T follicular helper cell (primary cell): ENCODE measurements around the gene CBX2.

ENCODE experiments used
- DNase-seq: peaks from one replicate; pipeline ENCODE4 v3.0.0-alpha.2; 2020; ENCODE audit warnings: low read depth

The CBX2 gene

GRCh38 chr17:79812353-79813258 is 34.7 kb downstream of the CBX2 start:
- no peak for DNase-seq

GRCh38 chr17:79813297-79814126 is 35.6 kb downstream of the CBX2 start:
- DNase-seq = no peak

- DNase-seq = no peak
Observed at GRCh38 chr17:79814127-79814973, 36.4 kb downstream of the CBX2 start.

- no peak for DNase-seq
Observed at GRCh38 chr17:79814974-79815835, 37.3 kb downstream of the CBX2 start.

GRCh38 chr17:79815836-79816461 is 38.0 kb downstream of the CBX2 start:
- DNase-seq = no peak

- DNase-seq = no peak
Observed at GRCh38 chr17:79818026-79818758, 40.2 kb downstream of the CBX2 start.

DNA sequence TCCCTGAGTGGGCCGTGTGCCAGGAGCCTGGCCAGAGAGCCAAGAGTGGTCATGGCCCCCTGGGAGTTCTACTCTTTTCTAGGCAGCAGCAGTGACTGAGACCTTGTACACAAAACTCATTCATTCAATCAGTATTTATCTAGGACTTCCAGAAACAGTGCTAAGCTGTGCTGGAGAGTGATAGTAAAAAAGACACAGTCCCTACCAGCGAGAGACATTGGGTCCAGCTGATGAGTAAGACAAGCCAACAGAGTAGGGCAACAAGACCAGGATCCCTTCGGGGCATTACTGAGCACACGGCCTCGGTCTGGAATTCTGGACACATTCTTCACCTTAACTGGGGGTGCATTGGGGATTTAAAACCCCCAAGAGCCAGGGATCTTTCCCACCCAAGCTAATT is 41.1 kb downstream of the CBX2 start:
- no peak for DNase-seq

- no peak for DNase-seq
Observed at GRCh38 chr17:79819534-79820276, 41.8 kb downstream of the CBX2 start.

DNA sequence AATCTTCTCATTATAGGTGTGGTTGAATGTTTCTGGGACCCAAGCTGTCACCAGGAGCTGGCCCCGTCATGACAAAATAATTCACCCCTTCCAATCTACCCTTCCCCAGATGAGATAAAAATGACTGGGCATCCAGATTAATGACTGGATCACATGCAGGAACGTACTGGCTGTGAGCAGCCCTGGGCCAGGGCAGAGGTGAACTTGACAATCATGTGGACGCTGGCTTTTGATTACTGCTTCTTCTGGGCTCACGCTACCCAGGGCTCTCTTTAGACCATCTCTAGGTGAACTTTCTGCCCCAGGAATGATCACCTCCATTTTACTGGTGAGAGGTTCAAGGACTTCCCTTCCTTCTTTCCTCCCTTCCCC is 43.0 kb downstream of the CBX2 start:
- DNase-seq = no peak

DNA sequence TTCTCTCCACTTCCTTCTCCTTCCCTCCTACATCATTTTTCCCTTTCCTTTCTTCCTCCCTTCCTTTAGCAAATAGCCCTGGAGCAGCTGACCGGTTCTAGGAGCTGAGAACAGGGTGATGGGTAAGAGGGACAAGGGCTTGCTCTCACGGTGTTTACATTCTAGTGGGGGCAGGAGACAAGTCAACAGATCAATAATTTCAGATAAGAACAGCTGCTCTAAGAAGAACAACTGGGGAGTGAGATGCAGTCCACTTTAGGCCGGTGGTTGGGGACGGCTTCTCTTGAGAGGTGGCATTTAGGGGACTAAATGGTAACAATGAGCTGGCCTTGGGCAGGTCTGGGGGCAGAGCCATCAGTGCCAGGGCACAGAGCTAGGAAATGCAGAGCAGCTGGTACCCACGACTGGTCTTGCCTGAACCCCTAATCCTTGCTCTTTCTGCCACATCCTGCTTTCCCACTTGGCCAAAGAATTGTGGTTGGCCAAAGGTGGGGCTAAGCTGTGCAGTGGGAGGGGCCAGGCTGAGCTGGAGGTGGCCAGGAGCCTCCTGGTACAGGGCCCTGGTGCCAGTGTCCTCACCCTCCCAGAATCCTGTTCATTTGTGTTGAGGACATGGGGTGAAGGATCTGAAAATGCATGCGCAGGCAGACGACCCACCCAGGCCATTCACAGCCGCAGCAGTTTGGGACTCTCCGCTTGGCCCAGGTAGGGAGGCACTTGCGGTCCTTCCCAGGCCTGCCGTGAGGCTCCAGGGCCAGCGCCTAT is 43.6 kb downstream of the CBX2 start:
- DNase-seq = no peak

DNA sequence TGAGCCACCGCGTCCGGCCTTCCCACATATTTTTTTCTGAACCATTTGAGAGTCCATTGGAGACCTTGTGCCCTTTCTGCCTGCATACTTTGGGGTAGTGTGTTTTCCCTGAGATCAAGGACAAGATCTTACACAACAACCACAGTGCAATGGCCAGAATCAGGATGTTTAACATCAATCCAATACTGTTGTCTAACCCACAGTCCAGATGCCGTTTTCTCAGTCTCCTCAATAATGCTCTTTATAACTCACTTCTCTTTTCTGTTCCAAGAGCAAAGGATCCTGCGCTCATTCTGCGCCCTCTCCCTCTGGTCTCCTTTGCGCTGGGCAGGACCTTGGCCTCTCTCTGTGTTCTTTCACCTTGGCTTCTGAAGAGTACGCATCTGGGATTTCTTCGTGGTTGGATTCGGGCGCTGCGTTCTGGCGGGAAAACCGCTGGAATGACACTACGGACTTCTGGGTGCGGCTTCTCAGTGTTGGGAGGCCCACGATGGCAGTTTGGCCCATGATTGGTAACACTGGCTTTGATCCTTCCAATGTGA is 44.7 kb downstream of the CBX2 start:
- DNase-seq = no peak

GRCh38 chr17:79824234-79824633 is 46.3 kb downstream of the CBX2 start:
- no peak for DNase-seq

GRCh38 chr17:79824893-79825579 is 47.1 kb downstream of the CBX2 start:
- no peak for DNase-seq

GRCh38 chr17:79825580-79825921 is 47.6 kb downstream of the CBX2 start:
- DNase-seq = no peak

DNA sequence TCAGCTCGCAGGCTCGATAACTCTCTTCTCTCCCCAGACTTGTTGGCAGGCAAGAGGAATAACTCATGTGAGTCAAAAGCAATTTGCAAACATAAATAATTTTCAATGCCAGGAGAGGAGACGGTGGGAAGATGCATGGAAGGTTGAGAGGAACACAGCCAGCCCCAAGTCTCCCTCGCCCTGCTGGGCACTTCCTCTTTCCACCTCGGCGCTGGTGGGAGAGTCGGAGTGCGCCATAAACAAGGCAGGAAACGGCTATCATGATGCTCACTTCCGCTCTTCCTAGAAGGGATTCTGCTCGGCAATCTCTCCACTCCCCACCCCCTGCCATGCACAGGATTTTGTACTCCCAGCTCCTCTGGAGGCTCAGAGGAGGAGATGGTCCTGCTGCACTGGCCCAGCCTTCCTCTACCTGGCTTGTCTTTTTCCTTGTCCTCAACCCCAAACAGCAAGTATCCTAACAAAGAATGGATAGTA is 48.3 kb downstream of the CBX2 start:
- DNase-seq = no peak

DNA sequence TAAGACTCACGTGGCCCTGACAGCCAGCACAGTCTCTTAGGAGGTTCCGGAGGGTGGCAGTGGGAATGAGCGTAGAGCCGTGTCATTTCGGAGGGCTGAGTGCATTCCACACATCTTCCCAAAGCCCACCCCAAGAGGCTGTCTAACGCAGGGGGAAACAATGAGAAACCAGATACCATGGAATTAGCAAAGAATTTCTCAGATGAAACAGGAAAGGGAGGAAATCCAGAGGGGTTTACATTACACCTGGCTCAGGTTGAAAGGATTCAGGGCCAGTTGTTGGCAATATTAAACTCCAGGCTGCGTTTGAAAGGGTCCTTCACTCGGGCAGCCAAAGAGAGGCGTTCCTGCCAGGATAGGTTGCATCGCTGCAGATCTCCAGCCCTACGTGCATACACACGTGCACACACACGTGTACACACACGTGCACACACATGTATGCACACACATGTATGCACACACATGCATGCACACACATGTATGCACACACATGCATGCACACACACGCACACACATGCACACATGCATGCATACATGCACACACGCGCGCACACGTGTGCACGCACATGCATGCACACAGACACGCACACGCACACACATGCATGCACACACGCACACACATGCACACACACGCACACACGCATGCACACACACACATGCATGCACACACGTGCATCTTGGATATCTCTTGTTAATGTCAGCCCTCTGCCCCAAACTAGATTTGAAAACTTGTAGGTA is 49.1 kb downstream of the CBX2 start:
- no peak for DNase-seq

- no peak for DNase-seq
Observed at GRCh38 chr17:79829004-79829403, 51.1 kb downstream of the CBX2 start.
